Esophagus squamous epithelium (tissue), 4 donors: ENCODE results near the gene LRRC63.

Experiments used
- CTCF ChIP-seq, 6 experiments: fragments of 450-650 bp in 4 of 6; fragments of 200-600 bp in 2 of 6; sonication (generic) in 2 of 6; IDR thresholded peaks; one replicate each; pipeline ENCODE4 v1.5.1; 2016 to 2019; ENCODE audit warnings: antibody characterized with exemption in 6 of 6, mild to moderate bottlenecking in 4 of 6, moderate library complexity in 4 of 6
- POLR2A ChIP-seq, 4 donors: fragments of 450-650 bp; IDR thresholded peaks; one replicate each; pipeline ENCODE4 v1.6.1; 2017; ENCODE audit warnings: antibody characterized with exemption in 4 of 4, mild to moderate bottlenecking in 4 of 4, moderate library complexity in 3 of 4

- TF ChIP-seq CTCF (IDR thresholded peaks at IDR 0.05): no peak
- TF ChIP-seq POLR2A (IDR thresholded peaks at IDR 0.05): peak in 3 of 4 donors; percentile 11 to 61 (median 36)
Observed at GRCh38 chr13:46211483-46212351, at the start of gene LRRC63.
